Adrenal gland (tissue), 12 donors: ENCODE measurements around the gene AMFR. TPM values are rescaled to one million over a fixed set of nuclear protein-coding genes. Genes with fewer than 3 reads are reported as not detected.
"Not testable (repeated sequence)": the region's sequence is repeated elsewhere in the genome, so short reads cannot be mapped to it uniquely, and the experiment has no call there.

ENCODE experiments used
- DNase-seq, 7 donors: peaks; one replicate each; pipeline ENCODE4 v3.0.0-alpha.2; 2019 to 2020
- H3K27ac ChIP-seq, 5 donors: fragments of 200-600 bp; sonication (generic) in 4 of 5; 1 replicate in 3 of 5; 2 replicates in 2 of 5; pipeline versions ENCODE4 v1.5.1 to v1.8.0; 2016 to 2020; ENCODE audit warnings: mild to moderate bottlenecking in 1 of 5
- H3K27me3 ChIP-seq: fragments of 200-600 bp; 2 replicates; pipeline ENCODE4 v1.8.0; 2021
- H3K36me3 ChIP-seq, 2 donors: fragments of 200-600 bp; replicated peaks in 1 of 2; 1 replicate in 1 of 2; 2 replicates in 1 of 2; pipeline versions ENCODE4 v1.5.1 to v1.8.0; 2018 to 2022
- H3K4me1 ChIP-seq, 2 donors: fragments of 200-600 bp; replicated peaks in 1 of 2; 1 replicate in 1 of 2; 2 replicates in 1 of 2; pipeline versions ENCODE4 v1.5.1 to v1.8.0; 2018 to 2021
- H3K4me3 ChIP-seq, 4 donors: fragments of 200-600 bp; sonication (generic) in 3 of 4; one replicate each; pipeline ENCODE4 v1.5.1; 2016 to 2018
- H3K9me3 ChIP-seq, 3 donors: fragments of 200-600 bp; sonication (generic) in 1 of 3; replicated peaks in 1 of 3; 1 replicate in 2 of 3; 2 replicates in 1 of 3; pipeline versions ENCODE4 v1.5.1 to v1.8.0; 2016 to 2021
- POLR2A ChIP-seq, 2 donors: fragments of 450-650 bp; IDR thresholded peaks; one replicate each; pipeline ENCODE4 v1.6.1; 2017; ENCODE audit warnings: antibody characterized with exemption in 2 of 2, mild to moderate bottlenecking in 2 of 2, moderate library complexity in 1 of 2
- WGBS, 4 donors: extraction: QIAGEN DNeasy Blood & Tissue Kit in 2 of 4; methylation state at CpG; one replicate each; pipeline versions ENCODE4 v1.1.5 to v1.1.7; 2013 to 2017; 5-methylcytosine and 5-hydroxymethylcytosine counted together
- intact Hi-C, 2 donors: fragments of 100-400 bp; cut with DNase I; formaldehyde crosslinking; loops; one replicate each; pipeline versions ENCODE4 v1.14.1 to v1.15.0; 2022 to 2023
- polyA plus RNA-seq, 3 donors: library from polyadenylated mRNA; stranded (reverse); fragments of 200-250 nt in 2 of 3; fragments of 350-450 nt in 1 of 3; fragmentation: Illumina TruSeq in 1 of 3; extraction: RNeasy Lipid Tissue Mini Kit (QIAGEN cat#74804) in 1 of 3; gene quantifications; one replicate each; pipeline ENCODE4 v1.2.3, GENCODE V29; 2013 to 2014
- total RNA-seq, 9 donors: library from RNA; depleted of rRNA in 4 of 9; stranded (reverse); fragments of >200 nt in 4 of 9; fragments of 120-200 nt in 1 of 9; fragmentation: NEBNext Ultra II Directional in 1 of 9; extraction: Animal tissue kit (Norgen Biotek cat#: 25700) in 1 of 9; gene quantifications; one replicate each; pipeline versions ENCODE4 v1.1.0 to v1.2.4, GENCODE V29; 2013 to 2023
- TF ChIP-seq, protein P1 (sequence below), 6 experiments: fragments of 450-650 bp in 4 of 6; fragments of 200-600 bp in 2 of 6; sonication (generic) in 1 of 6; IDR thresholded peaks; 1 replicate in 5 of 6; 2 replicates in 1 of 6; pipeline versions ENCODE4 v1.5.1 to v1.8.0; 2016 to 2021; ENCODE audit warnings: antibody characterized with exemption in 6 of 6, mild to moderate bottlenecking in 2 of 6, moderate library complexity in 1 of 6
- donor health status: healthy with polysubstance abuse.
- donor health status: Bipolar disorder and iron deficiency.
- donor health status: DM: yes; HTN: yes; CAD: no.
- donor health status: DM: no; HTN: no; CAD: no.
- donor health status: DM: no; HTN: no; CAD: no.
- donor health status: DM: yes; HTN: yes; CAD: no.

Gene AMFR
- total and polyA plus RNA-seq, 12 donors = 40.3 to 346 (median 206) TPM

DNA sequence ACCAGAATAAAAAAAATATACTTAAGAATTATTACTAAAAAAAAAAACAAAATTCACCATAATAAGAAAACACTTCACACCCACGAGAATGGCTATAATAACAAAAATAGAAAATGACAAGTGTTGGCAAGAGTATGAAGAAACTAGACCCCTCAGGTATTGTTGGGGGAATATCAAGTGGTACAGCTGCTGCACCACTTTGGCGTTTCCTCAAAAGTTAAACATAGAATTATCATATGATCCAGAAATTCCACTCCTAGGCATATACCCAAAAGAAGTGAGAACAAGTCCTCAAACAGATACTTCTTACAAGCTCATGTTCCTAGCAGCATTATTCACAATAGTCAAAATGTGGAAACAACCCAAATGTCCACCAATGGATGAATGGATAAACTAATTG, 26.3 kb downstream of the AMFR start:
- 81 to 89% (median 83%) methylated on average over 2 of the region's 2 CpGs for WGBS, 4 donors
- Histone ChIP-seq H3K36me3 (peaks cover 6 to 31% of the 10 kb centered on the region in 2 donors), H3K27me3 (no peaks in the 10 kb centered on the region), H3K4me1 (no peaks in the 10 kb centered on the region), H3K27ac (no peak overlapping the region), H3K4me3 (no peak overlapping the region), H3K9me3 (no peaks in the 10 kb centered on the region)
- intact Hi-C loops = no loop called here
- no peak for DNase-seq
- TF ChIP-seq, protein P1, sequence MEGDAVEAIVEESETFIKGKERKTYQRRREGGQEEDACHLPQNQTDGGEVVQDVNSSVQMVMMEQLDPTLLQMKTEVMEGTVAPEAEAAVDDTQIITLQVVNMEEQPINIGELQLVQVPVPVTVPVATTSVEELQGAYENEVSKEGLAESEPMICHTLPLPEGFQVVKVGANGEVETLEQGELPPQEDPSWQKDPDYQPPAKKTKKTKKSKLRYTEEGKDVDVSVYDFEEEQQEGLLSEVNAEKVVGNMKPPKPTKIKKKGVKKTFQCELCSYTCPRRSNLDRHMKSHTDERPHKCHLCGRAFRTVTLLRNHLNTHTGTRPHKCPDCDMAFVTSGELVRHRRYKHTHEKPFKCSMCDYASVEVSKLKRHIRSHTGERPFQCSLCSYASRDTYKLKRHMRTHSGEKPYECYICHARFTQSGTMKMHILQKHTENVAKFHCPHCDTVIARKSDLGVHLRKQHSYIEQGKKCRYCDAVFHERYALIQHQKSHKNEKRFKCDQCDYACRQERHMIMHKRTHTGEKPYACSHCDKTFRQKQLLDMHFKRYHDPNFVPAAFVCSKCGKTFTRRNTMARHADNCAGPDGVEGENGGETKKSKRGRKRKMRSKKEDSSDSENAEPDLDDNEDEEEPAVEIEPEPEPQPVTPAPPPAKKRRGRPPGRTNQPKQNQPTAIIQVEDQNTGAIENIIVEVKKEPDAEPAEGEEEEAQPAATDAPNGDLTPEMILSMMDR (IDR thresholded peaks at IDR 0.05) = no peak
- TF ChIP-seq POLR2A (IDR thresholded peaks at IDR 0.05) = no peak

DNA sequence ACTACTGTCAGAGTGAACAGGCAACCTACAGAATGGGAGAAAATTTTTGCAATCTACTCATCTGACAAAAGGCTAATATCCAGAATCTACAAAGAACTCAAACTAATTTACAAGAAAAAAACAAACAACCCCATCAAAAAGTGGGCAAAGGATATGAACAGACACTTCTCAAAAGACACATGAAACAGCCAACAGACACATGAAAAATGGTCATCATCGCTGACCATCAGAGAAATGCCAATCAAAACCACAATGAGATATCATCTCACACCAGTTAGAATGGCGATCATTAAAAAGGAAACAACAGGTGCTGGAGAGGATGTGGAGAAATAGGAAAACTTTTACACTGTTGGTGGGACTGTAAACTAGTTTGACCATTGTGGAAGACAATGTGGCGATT, 28.6 kb downstream of the AMFR start:
- H3K4me3 ChIP-seq, intact Hi-C loops, H3K9me3 ChIP-seq, H3K36me3 ChIP-seq, DNase-seq, H3K27ac ChIP-seq, H3K27me3 ChIP-seq, H3K4me1 ChIP-seq: not testable (repeated sequence)
- WGBS, 4 donors = 69 to 97% (median 87%) methylated on average over 3 of the region's 3 CpGs

DNA sequence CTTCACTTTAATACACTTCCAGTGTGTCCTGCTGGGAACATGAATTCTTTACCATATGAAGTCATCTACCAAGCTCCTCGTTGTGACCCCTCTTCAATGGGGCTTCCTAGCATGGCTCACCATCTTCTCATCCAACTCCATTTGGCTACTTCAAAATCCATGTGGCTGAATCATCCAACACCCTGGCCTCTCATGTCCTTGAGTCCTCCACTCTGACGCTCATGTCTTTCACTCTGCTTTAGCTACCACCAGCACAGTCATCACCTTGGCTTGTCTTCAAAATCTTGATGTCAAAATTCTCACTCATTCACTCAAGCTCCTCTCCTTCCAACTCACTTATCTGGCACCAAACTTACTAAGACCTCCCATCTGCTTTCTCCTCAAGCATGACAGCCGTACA, 35.8 kb downstream of the AMFR start:
- Histone ChIP-seq H3K4me1 (peaks cover 0 to 5% of the 10 kb centered on the region in 2 donors), H3K36me3 (peaks cover 0 to 45% of the 10 kb centered on the region in 2 donors), H3K27ac (peak overlapping the region in 2 of 5 donors; percentile 33 to 39), H3K4me3 (no peak overlapping the region), H3K27me3 (no peaks in the 10 kb centered on the region), H3K9me3 (no peaks in the 10 kb centered on the region)
- 63 to 78% (median 68%) methylated on average over 3 of the region's 3 CpGs for WGBS, 4 donors
- peak in 5 of 7 donors; percentile 47 to 69 (median 65) for DNase-seq
- TF ChIP-seq, protein P1 (IDR thresholded peaks at IDR 0.05) = no peak
- TF ChIP-seq POLR2A (IDR thresholded peaks at IDR 0.05) = no peak
- intact Hi-C loops = no loop called here

DNA sequence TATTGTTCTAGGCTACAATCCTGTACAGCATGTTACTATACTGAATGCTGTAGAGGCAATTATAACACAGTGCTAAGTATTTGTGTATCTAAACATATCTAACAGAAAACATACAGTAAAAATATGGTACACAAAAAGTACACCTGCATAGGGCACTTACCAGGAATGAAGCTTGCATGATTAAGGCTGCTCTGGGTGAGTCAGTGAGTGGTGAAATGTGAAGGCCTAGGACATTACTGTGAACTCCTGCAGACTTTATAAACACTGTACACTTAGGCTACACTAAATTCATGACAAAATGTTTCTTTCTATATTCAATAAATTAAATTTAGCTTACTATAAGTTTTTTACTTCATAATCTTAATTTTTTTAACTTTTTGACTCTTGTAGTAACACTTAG, 37.1 kb downstream of the AMFR start:
- Histone ChIP-seq H3K9me3 (no peaks in the 10 kb centered on the region), H3K27ac (no peak overlapping the region), H3K4me3 (no peak overlapping the region), H3K36me3 (peaks cover 0 to 45% of the 10 kb centered on the region in 2 donors), H3K27me3 (no peaks in the 10 kb centered on the region), H3K4me1 (peaks cover 0 to 5% of the 10 kb centered on the region in 2 donors)
- intact Hi-C loops = no loop called here
- no peak for DNase-seq
- TF ChIP-seq POLR2A (IDR thresholded peaks at IDR 0.05) = no peak
- TF ChIP-seq, protein P1 (IDR thresholded peaks at IDR 0.05) = no peak

DNA sequence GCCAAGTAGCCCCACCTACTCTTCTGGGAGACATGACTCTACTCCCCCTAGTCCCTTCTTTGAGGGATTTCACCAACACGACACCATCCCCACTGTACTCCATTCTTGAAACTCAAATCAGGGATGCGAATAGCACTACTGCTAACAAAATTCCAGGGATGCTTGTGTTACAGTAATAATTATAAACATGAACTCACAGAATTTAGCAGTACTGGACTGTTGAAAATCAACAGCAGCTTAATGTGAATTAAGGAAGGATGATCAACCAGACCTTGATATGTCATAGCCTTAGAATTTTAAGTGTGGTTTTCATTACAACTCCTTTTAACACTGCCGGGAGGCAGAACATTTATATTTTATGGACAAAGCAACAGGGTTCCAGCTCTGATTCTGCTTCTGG, 37.9 kb downstream of the AMFR start:
- no peaks in the 10 kb centered on the region for H3K27me3 ChIP-seq
- 93 to 99% (median 94%) methylated on average over 3 of the region's 3 CpGs for WGBS, 4 donors
- peaks cover 0 to 45% of the 10 kb centered on the region in 2 donors for H3K36me3 ChIP-seq
- intact Hi-C loops = no loop called here
- no peak overlapping the region for H3K4me3 ChIP-seq
- H3K4me1 ChIP-seq = peaks cover 0 to 5% of the 10 kb centered on the region in 2 donors
- no peak for DNase-seq
- no peaks in the 10 kb centered on the region for H3K9me3 ChIP-seq
- H3K27ac ChIP-seq = no peak overlapping the region
- TF ChIP-seq POLR2A (IDR thresholded peaks at IDR 0.05) = no peak
- TF ChIP-seq, protein P1 (IDR thresholded peaks at IDR 0.05) = no peak
